Fibroblast of peridontal ligament (primary cell): ENCODE data around the gene XKR3.
"Not testable (repeated sequence)": the region's sequence is repeated elsewhere in the genome, so short reads cannot be mapped to it uniquely, and the experiment has no call there.

Experiments
- DNase-seq: peaks from one replicate; pipeline ENCODE4 v3.0.0-alpha.2; 2010; ENCODE audit errors: extremely low read depth

XKR3 gene

DNA sequence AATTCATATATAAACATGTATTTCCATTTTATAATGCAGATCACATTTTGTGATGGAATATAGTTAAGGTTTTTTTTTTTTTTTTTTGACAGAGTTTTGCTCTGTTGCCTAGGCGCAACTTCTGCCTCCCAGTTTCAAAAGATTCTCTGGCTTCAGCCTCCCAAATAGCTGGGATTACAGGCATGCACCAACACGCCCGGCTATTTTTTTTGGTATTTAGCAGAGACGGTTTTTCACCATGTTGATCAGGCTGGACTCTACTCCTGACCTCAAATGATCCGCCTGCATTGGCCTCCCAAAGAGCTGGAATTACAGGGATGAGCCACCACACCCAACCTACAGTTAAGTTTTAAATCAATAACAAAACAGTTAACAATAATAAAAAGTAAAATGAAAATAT, 18.8 kb downstream of the XKR3 start:
- DNase-seq = no peak

DNA sequence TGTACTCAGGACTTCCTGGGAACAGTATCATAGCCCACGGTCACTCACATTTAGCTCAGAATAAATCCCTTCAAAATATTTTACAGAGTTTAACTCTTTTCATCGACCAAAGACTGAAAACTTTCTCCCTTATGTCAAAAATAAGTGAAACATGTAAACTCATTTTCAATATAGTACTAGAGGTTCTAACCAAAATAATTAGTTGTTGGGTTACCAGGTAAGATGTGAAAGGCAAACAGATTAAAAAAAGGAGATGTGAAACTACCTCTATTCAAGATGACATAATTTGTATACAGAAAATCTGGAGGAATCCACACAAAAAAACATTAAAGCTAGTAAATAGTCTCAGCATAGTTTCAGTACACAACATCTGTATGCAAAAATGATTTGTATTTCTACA, 20.3 kb downstream of the XKR3 start:
- DNase-seq = no peak

GRCh38 chr22:16803255-16803917, 21.8 kb downstream of the XKR3 start:
- no peak for DNase-seq

DNA sequence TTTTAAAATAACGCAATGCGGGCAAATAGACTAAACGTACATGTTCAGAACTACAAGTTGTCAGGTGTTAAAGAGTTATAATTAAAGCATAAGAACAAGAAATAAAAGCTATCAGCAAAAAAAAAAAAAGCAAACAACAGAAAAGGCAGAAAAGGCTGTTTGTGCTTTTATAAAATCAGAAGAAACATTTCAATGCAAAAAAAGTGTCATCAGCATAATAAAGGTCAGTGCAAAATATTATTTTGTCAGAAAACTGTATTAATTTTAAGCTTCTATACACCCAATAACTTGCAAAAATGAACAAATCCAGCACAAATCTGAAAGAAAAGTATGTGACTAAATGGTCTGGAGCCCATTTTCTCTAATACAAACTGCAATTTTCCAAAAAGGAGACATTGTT, 23.6 kb downstream of the XKR3 start:
- DNase-seq = no peak

GRCh38 chr22:16801088-16801487, 24.1 kb downstream of the XKR3 start:
- DNase-seq = no peak

DNA sequence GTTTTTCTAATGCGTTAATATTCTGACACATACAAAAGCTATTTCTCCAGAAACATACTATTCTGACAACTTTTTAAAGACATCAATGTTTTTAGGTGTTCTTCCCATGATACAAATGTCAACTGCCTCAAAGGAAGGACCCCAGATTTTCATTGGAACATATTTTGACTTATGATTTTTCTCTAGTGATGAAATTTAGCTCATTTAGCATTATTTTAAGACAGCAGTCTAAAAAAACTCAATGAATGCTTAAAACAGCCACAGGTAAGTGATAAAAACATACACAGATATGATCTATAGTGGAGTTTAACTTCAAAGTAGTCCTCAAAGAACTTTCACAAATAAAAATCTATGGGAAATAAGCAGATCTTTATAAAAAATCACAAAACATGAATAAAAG, 24.9 kb downstream of the XKR3 start:
- DNase-seq = no peak

DNA sequence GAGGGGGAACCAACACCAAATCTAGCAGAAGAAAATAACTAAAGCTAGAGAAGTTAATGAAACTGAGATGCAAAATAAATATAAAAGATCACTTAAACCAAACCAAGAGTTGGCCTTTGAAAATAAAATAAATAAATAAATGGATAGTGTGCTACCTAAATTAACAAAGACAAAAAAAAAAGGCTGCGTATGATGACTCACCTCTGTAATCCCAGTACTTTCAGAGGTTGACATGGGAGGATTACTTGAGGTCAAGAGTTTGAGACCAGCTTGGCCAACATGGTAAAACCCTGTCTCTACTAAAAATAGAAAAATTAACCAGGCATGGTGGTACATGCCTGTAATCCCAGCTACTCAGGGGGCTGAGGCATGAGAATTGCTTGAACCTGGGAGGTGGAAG, 29.7 kb downstream of the XKR3 start:
- not testable (repeated sequence) for DNase-seq

DNA sequence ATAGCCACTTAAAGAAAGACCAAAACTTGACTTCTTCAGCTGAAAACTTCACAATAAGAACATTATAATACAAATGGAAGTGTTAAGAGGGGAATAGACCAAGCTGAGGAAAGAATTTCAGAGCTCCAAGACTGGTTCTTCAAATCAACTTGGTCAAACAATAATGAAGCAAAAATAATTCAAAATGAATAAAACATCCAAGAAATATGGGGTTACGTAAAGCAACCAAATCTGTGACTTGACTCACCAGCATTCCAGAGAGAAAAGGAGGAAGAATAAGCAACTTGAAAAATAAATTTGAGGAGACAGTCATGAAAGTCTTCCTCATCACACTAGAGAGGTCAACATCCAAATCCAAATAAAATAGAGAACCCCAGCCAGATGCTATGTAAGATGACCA, 31.4 kb downstream of the XKR3 start:
- DNase-seq = no peak

GRCh38 chr22:16789860-16790493, 35.2 kb downstream of the XKR3 start:
- DNase-seq = no peak

- no peak for DNase-seq
Observed at GRCh38 chr22:16783930-16784354, 41.3 kb downstream of the XKR3 start.

GRCh38 chr22:16783453-16783852, 41.8 kb downstream of the XKR3 start:
- no peak for DNase-seq

GRCh38 chr22:16781764-16782329, 43.4 kb downstream of the XKR3 start:
- no peak for DNase-seq

DNA sequence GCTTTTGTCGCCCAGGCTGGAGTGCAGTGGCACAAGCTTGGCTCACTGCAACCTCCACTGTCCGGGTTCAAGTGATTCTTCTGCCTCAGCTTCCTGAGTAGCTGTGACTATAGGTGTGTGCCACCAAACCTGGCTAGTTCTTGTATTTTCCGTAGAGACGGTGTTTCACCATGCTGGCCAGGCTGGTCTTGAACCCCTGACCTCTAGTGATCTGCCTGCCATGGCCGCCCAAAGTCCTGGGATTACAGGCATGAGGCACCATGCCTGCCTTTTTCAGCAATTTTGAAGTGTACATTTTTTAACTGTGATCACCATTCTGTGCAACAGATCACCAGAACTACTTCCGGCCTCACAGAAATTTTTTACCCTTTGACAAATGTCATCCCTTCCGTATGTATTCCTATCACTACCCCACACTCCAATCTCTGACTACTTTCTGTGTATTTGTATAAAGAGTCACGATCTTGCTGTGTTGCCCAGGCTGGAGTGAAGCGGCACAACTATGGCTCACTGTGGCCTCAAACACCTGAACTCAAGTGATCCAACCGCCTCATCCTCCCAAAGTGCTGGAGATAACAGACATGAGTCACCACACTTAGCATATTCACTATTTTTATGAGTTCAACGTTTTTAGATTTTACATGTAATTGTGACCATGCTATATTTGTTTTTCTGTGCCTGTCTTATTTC, 44.0 kb downstream of the XKR3 start:
- no peak for DNase-seq

- no peak for DNase-seq
Observed at GRCh38 chr22:16777284-16777924, 47.8 kb downstream of the XKR3 start.

DNA sequence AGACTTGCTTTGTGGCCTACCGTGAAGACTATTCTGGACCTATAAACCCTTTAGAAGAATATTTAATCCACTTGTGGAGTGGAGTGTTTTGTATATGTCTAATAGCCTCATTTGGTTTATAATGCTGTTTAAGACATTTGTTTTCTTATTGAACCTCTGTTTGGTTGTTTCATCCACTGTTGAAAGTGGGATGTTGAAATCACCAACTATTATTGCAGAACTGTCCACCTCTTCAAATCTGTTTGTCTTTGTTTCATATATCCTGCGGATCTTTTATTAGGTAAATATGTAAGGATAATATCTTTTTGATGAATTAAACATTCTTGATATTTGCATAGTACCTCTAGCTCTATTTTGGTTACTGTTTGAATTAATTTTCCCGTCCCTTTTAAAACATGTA, 49.1 kb downstream of the XKR3 start:
- no peak for DNase-seq

GRCh38 chr22:16774911-16775500, 50.2 kb downstream of the XKR3 start:
- no peak for DNase-seq

- DNase-seq = not testable (repeated sequence)
Observed at GRCh38 chr22:16771569-16771968, 53.6 kb downstream of the XKR3 start.

GRCh38 chr22:16767927-16768326, 57.3 kb downstream of the XKR3 start:
- not testable (repeated sequence) for DNase-seq

DNA sequence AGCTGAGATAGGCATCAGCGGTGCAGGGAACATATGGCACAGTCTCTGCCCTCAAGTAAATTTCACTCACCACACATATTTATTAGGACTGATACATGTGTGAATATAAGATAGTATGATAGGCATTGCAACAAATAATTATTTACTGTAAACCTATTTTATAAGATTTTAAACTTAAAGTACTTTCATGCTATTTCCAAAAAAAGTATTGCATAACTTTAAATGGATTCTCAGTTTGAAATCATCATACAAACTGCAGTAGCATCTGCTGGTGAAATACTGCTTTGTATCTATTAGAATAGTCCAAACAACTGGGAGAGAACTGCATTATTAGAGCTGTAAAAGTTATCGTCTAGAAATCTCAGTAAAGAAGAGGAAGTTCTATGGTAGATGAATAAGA, 63.0 kb downstream of the XKR3 start:
- not testable (repeated sequence) for DNase-seq

GRCh38 chr22:16760416-16760815, 64.8 kb downstream of the XKR3 start:
- DNase-seq = not testable (repeated sequence)

DNA sequence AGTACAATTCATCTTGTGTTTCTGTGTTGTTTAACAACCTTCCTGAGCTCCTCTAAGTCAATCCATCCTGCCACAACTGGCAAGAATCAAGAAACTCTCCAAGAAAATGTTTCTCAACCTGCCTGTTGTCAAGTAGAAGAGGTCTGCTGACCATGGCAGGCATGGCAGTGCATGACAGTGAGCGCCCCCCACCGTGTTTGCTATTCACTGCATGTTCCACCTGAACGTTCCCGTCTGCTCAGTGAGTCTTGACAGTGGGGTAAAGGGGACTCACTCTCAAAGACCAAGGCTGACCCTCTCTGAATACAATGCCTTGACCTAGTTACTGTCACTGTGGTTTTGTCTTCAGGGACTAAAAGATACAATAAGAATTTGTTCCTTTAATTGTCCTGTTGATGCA, 75.9 kb downstream of the XKR3 start:
- not testable (repeated sequence) for DNase-seq
